Activated T-cell treated with anti-CD3 and anti-CD28 coated beads for 4 hours (primary cell): Measurements from ENCODE around the gene GRM8.
A peak's percentile ranks its signal among the peaks of the same experiment; 100 is the strongest.
"Not testable (repeated sequence)": the region's sequence is repeated elsewhere in the genome, so short reads cannot be mapped to it uniquely, and the experiment has no call there.

Experiments used
- DNase-seq: peaks from one replicate; pipeline ENCODE4 v3.0.0-alpha.2; 2020

Gene GRM8

DNA sequence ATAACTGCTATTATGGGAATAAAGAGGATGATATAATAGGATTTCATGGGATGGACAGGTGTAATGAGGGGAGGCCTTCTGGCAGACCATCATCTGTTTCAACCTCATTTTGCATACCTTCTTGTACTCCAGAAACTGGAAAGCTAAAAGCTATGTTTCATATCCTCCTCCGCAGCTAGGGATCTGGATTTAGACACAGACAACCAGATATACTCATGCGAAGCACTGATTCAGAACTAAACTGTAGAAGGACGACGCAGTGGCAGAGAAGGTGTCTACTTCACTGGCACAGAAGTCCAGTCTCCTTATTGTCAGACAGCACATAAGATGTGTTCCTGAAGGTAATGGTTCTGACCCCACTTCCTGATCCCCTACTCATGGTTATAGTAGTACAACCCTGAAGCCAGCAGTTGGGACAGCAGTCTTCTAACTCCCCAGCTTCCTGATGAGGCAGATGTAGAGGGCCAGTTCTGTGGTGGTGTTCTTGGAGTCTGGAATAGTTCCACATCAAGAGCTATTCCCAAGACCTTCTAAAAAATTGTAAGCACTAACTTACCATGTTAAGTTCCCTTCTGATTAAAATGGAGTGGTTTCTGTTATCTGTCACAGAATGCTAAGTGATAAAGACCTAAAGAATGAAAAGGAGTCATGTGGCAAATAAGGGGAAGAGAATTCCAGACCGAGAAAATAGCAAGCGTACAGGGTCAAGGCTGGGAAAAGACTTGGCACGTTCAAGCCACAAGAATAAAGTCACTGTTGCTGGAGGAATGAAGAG, 550.3 kb downstream of the GRM8 start:
- DNase-seq = no peak

DNA sequence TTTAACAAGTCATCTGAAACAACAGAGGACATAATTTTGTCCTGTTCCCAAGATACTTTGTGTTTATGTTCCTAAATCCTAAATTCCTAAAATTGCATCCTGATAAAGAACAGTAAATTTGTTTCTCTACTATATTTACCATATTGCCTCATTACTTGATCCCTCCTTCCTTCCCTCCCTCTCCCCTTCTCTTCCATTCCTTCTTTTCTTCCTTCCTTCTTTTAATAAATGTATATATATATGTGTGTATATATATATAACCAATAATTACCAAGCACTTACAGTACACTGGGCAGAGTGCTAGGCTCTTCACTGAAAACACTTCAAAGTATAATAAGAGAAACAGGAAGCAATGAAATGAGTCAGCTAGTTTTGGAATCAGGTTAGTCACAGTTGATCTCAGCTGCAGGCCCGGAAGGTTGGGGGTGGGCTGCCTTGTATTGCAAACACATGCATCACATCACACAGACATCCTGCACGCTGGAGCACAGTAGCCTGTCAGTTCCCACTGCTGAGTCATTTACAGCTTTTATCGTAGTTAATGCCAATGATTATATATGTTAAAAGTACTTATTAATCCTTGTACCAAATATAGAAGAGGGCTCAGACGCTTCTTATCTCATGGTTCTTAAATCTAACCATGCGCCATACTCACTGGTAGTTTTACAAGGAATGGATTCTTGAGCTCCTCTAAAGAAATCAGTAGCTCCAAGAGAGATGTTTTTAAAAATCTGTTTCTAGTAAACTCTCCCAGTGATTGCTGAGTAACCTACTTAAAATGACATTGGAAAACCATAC, 551.7 kb downstream of the GRM8 start:
- DNase-seq = peak; percentile 4

DNA sequence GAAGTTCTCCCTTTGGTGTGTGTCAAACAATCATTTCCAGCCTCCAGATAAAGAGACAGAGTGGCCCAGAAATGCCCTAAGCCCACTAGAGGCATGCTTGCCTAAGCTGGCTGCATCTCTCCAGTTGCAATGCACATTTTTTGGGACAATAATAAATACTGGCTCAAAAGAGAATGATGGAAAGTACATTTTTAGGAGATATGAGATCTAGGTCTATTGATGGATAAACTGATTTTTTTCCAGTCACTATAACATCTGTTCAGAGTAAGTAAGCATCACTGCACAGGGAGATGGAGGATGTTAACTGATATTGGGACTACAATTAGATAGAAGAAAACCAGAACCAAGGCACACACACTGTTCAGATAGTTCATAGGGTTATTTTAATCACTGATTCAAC, 553.0 kb downstream of the GRM8 start:
- DNase-seq = no peak

DNA sequence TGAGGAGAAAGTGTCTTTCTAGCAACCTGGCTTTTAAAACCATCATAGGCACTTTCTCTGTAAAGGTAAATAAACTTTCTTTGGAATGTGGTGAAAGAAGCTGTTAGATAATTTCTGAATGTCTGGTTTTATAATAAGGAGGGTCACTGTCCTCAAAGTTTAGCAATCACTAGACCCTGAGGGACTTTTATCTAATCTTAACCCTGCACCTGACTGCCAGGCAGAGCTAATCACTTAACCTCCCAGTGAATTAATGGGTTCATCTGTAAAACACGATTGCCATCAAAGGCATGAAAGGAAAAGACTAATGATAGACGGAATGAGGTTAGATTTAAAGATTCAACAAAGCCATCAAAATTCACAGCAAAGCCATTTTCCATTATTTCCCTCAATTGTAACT, 553.8 kb downstream of the GRM8 start:
- DNase-seq = no peak

DNA sequence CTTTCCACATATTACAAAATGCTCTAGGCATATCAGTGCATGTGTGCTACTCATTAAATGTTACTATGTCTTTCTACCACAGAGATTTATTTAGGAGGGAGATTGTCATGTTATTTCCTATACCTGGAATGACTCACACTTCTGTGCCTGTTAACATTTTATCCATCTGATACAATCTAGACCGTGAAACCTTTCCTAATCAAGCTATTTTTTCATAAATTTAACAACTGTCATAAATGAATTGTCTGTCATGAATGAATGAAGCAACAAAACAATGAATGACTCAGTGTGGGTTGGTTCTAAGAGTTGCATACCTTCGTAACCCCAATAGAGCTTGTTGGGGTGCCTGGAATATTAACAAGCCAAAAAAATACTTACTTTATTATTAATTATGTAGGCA, 554.3 kb downstream of the GRM8 start:
- DNase-seq = no peak

DNA sequence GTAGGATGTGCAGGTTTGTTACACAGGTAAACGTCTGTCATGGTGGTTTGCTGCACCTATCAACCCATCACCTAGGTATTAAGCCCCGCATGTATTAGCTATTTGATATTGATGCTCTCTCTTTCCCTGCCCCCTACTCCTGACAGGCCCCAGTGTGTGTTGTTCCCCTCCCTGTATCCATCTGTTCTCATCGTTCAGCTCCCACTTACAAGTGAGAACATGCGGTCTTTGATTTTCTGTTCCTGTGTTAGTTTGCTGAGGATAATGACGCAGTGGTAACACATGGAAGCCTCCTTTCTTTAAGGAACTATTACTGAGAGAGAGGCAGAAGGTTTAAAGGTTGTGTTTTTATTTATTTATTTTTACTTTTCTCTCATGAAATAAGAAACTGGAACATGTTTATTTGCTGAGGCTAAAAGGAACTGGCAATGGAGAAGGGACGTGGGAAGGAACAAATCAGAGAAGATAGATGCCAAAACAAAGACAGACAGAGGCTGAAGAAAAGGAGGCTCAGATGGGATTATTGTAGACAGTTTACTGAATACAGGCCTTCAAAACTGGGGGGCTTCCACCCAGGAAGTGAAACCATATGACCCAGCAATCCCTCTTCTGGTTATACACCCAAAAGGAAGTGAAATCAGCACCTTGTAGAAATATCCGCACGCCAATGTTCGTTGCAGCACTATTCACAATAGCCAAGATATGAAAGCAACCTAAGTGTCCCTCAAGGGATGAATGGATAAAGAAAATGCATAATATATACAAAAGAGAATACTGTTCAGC, 556.3 kb downstream of the GRM8 start:
- no peak for DNase-seq

DNA sequence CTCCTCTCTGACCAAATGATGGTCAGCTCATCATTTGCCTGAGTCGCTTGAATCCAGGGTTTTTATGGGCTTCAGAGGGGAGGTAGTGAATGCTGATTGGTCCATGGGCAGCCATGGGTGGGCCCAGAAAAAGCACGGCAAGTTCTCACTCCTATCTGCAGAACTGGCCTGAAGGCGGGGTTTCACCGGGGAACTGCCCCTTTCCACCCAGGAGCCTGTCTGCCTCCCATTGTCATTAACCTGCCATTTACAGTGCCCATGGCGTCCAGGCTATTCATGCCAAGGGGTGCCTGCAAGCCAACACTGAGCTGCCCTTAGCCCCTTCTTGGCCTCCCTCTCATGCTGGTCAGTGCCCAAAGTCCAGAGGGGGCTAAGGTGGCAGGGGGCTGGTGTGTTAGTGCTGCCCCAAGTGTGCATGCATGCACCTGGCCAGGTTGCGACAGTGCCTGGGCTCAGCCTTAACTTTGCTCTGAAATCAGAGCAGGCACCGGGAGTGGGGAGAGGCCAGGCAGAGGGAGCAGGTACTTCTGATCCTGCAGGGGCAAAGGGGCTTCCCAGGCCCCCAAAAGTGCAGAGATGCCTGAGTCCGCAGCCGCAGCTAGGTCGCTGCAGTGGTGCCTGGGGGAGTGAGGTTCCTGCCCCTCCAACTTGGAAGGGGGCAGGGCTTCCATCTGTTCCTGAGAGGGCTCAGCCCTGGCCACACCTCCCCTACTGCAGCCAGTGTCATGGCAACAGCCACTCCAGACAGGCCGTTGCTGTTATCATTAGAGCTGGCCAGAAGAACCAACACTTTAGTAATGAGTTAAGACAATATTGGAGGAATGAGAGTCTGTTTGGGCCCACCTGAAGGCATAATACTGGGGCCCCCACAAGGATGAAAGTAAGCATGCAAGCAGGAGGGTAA, 561.6 kb downstream of the GRM8 start:
- DNase-seq = no peak

DNA sequence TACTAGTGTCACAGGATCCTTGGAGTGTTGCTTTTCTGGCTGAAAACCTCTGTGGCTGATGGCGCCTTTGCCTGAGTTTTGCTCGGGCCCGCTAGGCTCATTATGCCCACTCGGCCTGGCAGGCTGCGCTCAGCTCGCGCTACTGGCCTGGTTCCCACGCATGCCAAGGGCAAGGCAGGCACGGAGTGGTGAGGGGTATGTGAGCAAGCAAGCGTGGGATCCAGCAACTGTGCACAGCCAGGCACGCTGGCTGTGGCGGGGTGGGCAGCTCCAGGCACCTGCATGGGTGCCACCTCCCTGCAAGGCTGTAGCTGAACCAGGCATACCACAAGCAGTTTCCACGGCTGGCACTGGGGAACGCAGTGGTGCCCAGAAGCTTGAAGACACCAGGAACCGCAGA, 562.6 kb downstream of the GRM8 start:
- DNase-seq = no peak

DNA sequence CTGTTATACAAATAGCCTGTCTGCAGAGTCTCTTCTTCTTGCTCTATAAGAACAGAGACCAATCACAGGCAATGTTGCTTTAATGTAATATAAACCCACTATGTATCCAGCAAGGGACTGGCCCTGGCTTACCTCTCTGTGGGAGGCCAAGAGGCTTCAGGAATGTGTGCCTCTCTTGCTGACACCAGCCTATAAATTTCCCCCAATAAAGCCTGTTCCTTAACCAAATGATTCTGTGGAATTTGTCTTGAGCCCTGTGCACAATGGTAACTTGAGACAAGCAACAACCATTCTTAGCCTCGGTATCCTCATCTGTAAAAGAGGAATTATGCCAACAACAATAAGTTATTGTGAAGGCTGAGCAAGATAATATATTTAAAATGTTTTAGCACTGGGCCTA, 563.7 kb downstream of the GRM8 start:
- DNase-seq = no peak

DNA sequence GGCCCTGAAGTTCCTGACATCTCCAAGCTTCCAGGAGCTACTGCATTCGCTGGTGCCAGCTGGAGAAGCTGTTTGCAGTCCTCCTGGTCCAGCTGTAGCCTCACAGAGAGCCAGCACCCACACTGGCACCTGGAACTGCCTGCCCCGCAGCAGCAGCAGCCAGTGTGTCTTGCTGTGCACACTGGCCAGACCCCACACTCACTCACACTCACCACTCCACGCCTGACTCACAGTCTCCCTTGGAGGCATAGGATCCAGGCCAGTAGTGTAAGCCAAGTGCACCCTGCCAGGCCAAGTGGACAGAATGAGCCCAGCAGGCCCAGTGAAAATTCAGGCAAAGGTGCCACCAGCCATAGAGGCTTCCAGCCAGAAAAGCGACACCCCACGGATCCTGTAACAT, 566.3 kb downstream of the GRM8 start:
- DNase-seq = no peak

DNA sequence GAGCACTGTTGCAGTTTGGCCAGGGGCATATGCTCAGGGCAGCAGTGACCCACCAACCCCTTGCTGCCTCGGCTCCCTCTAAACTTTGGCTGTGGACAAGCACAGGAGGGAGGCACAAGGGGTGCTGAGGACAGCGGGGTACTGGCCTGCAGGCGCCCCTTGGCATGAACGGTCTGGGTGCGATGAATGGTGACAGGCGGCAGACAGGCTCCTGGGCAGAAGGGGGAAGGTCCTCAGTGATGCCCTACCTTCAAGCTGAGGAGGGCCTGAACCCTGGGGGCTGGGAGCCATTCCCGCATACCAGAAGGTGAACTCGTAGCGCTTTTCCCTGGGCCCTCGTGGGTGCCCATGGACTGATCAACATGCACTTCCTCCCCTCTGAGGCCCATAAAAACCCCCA, 567.1 kb downstream of the GRM8 start:
- no peak for DNase-seq

DNA sequence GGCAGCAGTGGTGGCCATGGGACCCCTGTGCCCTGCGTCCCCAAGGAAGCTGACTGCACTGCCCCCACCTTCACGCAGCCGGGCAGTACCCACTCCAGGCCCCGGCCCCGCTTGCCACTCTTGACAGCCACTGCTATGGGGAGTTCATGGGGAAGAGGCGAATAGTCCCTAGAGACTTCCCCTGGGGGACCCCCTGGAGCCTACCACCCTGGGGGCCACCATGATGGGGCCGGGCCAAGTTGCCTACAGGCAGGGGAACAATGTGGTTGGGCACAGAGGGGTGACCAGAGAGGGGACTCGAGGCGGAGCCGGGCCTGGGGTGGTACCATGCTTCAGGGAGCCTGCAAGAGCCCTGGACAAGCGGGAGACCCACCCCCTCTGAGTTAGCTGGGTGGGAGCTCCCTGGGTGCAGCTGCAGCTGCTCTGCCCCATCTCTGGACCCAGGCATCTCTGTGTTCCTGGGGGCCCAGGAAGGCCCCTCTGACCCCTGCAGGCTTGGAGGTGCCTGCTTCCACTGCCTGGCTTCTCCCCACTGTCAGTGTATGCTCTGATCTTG, 567.6 kb downstream of the GRM8 start:
- DNase-seq = no peak

DNA sequence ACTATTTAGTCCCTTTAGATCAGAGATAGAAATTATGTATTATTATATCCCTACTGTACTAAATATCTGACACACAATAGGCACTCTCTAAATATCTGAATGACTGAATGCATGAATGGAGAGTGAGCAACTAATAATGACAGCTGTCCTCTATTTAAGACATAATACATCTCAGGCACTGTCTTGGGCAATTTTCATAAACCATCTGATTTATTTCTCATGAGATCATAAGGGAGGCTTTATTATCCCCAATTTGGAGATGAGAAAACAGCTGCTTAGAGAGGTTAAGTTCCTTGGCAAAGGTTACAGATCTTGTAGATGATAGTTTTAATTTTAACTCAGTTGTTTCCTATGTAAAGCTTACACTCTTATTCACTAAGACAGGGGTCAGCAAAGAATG, 570.6 kb downstream of the GRM8 start:
- DNase-seq = no peak

DNA sequence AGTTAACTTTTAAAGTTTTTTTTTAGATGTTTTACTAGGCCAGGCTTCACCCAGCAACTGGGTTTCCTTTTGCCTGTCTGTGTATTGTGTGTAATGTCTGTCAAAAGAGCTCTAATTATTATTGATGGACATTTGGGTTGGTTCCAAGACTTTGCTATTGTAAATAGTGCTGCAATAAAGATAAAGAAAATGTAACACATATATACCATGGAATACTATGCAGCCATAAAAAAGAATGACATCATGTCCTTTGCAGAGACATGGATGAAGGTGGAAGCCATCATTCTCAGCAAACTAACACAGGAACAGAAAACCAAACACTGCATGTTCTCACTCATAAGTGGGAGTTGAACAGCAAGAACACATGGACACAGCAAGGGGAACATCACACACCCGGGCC, 584.0 kb downstream of the GRM8 start:
- not testable (repeated sequence) for DNase-seq

DNA sequence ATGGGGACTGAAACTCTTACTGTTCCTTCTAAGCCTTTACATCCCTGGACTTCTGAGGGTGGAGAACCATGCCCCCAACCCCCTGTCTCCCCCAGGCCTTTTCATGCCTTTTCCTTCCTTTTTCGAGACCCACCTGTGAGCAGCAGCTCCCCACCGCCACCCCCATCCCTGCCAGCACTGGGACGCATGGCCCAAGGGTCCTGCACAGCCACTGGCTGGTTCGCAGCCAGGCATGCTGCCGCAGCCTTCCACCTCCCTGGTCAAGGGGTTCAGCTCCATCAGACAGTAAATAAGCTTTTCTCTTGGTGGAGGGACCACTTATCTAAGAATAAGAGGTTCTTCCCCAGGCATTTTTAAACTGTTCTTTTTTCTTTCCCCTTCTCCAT, 584.4 kb downstream of the GRM8 start:
- no peak for DNase-seq

DNA sequence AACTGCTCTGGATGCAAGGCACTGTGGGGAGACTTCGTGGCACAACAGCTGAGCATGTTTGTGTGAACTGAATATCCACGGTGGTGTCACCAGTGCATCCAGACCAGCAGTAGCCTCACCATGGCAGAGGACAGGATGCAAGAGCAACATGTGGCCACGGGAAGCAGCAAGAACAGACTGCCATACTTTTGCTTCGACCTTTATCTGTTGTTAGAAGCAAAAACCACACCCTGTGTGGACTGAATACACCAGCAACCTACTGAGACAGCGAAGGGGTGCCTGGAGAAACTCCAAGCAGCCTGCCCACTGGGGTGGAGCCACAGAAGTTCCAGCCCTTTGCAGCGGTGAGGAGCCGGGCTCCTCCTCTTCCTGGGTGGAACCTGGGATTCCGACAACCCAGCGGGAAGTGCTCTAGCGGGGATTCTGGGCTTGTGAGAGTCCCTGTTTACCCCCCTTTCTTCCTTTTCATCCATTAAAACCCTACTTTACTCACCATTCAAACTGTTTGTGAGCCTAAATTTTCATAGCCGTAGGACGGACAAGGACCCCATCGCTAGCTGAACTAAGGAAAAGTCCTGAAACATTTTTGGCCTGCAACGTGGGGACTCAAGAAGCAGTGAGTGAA, 584.9 kb downstream of the GRM8 start:
- no peak for DNase-seq

DNA sequence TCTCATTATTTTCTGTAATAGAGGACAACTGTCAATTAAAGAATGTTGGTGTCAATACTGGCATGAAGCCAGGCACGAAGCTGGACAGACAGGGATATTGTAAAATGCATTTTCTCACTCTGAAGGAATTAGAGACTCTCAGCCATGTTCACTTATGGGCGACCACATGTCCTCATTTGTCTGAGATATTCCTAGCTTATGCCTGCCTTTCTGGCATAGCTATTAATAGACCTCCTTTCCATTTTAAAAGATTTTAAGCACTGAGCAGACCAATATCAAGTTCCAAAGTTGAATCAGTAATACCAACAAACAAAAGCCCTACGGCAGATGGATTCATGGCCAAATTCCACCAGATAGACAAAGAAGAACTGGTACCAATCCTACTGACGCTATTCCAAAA, 589.9 kb downstream of the GRM8 start:
- DNase-seq = no peak

DNA sequence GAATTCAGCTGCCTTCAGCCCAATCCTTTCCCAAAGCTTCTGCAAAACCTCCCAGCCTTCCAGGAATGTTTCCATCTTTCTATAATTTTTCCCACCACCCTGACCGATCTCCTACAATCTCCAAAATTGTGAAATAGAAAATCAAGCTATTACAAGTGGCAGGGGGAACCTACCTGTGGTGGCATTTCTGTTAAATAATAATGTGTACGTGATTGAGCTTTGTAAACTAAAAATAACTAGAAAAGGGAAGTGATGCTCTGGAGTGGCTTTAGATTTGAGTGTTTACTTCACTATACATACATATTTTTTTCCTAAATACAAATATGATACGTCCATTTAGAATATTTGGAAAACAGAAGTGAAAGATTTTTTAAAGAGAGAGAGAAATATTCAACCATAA, 593.6 kb downstream of the GRM8 start:
- DNase-seq = no peak

DNA sequence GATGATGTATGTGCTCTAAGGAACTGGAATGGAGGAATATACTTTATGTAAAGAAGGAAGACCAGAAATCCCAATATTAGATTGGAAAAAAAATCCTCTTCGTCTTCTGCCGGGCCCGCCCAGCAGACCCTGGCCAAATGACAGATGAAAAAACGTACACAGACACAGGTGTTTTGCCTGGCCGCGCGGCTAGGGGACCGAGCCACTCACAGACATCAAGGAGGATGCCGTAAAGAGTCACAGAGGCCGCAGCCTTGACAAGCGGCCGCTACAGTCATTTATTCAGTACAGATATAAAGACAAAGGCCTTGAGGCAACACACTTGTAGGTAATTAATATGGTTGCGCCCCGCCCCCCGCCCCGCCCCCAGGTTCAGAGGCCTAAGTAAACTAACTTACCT, 594.1 kb downstream of the GRM8 start:
- no peak for DNase-seq

DNA sequence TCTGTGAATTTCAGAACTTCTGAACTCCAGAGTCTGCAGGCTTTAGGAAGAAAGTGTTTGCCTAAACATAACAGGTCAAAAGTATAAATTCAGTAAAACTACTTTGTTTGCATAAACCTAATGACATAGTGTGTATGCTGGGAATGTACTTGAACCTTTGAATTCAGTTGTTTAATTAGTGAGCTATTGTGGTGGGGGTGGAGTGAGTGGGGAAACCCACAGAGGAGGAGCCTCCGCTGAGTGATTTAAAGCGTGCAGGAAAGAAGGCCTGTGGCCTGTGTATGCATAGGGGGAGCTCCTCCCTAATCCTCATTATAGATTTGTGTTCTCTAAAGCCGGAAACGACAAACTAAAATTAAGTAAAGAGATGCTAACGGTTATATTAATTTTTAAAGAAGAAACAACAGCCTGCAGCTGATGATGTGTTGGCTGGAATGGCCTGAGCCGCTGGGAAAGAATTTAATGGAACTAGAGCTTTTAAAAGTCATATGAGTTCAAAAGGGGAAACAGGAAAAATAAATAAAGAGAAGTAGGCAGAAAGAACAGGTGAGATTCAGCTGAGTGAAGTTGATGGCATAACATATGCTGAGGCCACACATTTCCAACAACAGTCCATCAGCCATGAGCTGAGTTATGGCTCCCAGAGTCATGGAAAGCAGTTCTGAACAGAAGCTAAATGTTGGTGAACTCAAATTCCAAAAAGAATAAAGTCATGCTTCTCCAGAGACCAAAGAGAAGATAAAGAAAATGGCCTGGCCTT, 595.0 kb downstream of the GRM8 start:
- no peak for DNase-seq

DNA sequence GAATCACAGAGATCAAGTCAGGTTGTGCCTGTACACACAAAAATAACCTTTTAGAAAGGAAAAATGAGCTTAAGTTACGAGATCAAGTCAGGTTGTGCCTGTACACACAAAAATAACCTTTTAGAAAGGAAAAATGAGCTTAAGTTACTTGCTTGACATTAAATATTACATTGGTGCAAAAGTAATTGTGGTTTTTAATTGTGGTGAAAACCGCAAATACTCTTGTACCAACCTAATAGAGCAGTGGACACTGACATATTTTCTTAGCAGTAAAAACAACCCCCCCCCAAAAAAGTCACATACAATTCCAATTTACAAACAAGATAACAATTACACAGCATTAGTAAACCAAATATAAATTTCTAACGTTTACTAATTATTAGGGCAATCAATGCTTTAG, 595.6 kb downstream of the GRM8 start:
- no peak for DNase-seq
